C4-2B (cell line): ENCODE measurements around the gene MTA1.

ENCODE experiments used
- CTCF ChIP-seq: fragments of 450-650 bp; conservative IDR thresholded peaks from 2 replicates; pipeline ENCODE4 v1.5.1; 2017; ENCODE audit warnings: mild to moderate bottlenecking
- ZFX ChIP-seq: fragments of 450-650 bp; IDR thresholded peaks from 2 replicates; pipeline ENCODE4 v1.6.1; 2017

GRCh38 chr14:105439710-105440553, 20.3 kb downstream of the MTA1 start:
- no peak for TF ChIP-seq CTCF
- no peak for TF ChIP-seq ZFX
